Measurements from ENCODE around the gene CYSTM1.
A peak's percentile ranks its signal among the peaks of the same experiment; 100 is the strongest.

GRCh38 chr5:140196115-140196814 lies 21.3 kb downstream of the CYSTM1 start:
- TF ChIP-seq MAX (IDR thresholded peaks at IDR 0.05): no peak
- no peak for TF ChIP-seq CTCF (IDR thresholded peaks at IDR 0.05)
- TF ChIP-seq KDM5A (IDR thresholded peaks at IDR 0.05): no peak
- no peak for TF ChIP-seq POLR2A (IDR thresholded peaks at IDR 0.05; ENCODE audit: low read length)
- TF ChIP-seq RAD21 (conservative IDR thresholded peaks at IDR 0.05 in 1 of 2, IDR thresholded peaks at IDR 0.05 in 1 of 2): no peak
- TF ChIP-seq RARB (CRISPR knock-in tag; IDR thresholded peaks at IDR 0.05): no peak
- TF ChIP-seq REST (IDR thresholded peaks at IDR 0.05): 0 out of 2 replicates have a peak, but pooled peaks have one; percentile 14
- TF ChIP-seq ZNF302 (CRISPR knock-in tag; IDR thresholded peaks at IDR 0.05): no peak
- TF ChIP-seq HMGXB4 (CRISPR knock-in tag; IDR thresholded peaks at IDR 0.05; ENCODE audit: borderline replicate concordance): no peak
- no peak for TF ChIP-seq ESRRA (IDR thresholded peaks at IDR 0.05; ENCODE audit: borderline replicate concordance, low read length)
- TF ChIP-seq RFX5 (IDR thresholded peaks at IDR 0.05): no peak
- TF ChIP-seq BHLHE40 (IDR thresholded peaks at IDR 0.05; ENCODE audit: low read depth, low read length): no peak
- no peak for TF ChIP-seq NPAS2 (CRISPR knock-in tag; IDR thresholded peaks at IDR 0.05; ENCODE audit: borderline replicate concordance)

Measured in A549 (cell line).